ENCODE data around the gene GSTT4.
"Not testable (repeated sequence)": the region's sequence is repeated elsewhere in the genome, so short reads cannot be mapped to it uniquely, and the experiment has no call there.

Gene GSTT4

DNA sequence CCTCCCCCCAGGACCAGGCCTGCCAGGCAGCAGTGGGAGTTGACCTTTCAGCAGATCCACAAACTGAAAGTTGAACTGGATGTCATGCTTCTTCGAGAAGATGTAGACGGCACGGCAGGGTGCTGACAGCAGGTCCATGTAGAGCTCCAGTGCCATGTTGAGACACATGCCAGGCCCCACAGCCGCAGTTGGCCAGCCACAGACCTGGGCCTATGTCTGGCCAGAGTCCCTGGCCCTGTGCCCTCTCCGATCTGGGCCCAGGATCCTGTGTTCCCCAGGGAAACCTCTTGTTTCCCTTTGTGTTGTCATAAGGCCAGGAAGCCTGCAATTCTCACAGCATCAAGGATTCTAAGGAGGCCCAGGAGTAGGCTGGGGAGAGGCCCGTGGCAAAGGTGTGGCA, at the start of gene GSTT4:
Gene GSTT4 (minus strand): TSS at position 253 of the 400 bp plus-strand sequence. CDS start 97 bp downstream, at position 156.
- DNase-seq = no peak

DNA sequence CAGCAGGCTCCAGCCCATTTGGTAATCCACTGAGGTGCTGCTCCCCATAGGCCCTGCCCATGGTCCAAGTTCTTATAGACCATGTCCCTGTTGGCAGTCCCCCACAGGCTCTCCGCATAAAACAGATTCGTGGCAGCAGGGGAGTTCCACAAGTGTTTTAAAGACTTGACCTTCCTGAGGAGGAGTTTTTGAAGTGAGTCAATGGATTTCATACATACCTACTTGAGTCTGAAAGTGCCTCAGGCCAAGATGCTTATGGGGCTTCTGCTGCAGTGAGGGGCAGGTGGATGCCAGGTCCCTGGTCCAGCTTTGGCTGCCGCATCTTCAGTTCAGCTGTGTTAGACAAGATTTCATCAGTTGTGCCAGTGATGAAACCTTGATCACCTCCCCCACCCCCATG, 49.1 kb upstream of the GSTT4 start:
- DNase-seq = no peak

DNA sequence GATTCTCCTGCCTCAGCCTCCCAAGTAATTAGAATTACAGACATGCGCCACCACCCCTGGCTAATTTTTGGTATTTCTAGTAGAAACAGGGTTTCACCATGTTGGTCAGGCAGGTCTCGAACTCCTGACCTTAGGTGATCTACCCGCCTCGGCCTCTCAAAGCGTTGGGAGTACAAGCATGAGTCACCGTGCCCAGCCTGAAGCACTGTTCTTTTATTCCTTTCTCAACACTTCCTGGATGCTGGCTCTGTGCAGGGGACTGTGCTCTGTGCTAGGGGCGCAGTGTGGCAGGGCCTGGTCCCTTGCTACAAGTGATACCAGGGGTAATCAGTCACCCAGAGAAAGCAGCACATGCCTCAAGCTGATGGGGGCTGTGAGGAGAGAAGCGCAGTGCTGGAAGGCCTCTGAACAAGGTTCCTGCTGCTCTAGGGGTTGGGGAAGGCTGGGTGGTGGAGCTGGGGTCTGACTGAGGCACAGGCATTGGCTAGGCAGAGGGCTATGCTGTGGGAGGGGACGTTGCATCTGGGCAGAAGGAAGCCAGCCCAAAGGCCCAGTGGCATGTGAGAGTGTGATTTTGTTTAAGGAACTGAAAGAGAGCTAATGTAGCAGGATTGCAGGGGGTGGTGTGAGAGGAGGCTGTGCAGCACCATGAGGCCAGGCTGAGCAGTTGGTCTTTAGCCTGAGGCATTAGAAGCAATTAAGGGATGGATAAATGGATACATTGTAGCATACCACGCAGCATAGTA, 48.4 kb upstream of the GSTT4 start:
- DNase-seq = no peak

DNA sequence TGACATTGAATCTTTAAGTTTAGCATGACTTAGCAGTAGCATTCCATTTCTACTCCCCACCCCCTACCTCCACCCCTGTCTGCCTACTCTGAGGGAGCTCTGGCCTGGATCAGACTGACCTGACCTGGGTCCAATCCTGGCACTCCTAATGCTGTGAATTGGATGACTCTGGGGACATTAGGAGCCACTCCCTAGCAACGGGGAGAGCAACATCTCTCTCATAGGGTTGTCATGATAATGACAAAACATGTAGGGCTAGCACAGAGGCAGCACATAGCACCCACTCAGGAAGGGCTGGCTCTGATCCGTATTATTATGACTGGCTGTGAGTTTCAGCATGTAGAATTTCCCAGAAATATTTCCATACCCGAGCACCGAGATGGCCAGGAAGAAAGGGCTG, 46.3 kb upstream of the GSTT4 start:
- DNase-seq = no peak

DNA sequence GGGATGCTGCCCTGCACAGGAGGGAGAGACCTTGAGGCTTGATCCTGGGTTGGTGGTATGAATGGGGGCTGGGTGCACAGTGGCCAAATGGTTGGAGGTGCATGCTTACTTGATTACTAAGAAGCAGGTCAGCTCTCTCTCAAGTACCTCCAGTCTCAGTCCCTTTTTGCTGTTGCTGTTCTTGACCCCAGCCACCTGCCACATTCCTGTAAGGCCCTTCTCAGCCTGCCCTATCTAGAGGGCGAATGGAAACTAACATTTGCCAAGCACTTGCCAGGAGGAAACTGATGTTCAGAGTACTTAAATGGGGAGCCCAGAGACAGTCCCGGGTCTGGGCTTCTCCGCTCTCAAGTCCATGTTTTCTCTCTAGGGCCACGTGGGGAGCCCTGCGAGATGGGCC, 45.8 kb upstream of the GSTT4 start:
- no peak for DNase-seq

DNA sequence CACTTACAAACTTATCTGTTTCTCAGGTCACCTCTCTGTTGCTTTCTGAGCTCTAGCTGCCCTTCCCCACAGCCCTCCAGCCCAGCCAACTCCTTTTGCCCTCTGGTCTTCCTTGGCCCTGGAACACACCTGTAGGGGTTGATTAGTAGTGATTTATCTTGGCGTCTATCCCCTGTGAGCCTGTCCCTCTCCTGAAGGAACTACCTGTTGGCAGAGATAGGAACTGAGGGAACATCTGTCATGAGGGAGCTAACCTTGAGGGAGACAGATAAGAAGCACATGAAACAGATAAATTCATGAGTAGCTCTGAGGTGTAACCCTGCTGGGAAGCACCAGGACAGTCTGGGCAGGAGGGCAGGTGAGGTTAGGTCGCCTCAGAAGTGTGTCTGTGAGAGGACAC, 44.7 kb upstream of the GSTT4 start:
- no peak for DNase-seq

DNA sequence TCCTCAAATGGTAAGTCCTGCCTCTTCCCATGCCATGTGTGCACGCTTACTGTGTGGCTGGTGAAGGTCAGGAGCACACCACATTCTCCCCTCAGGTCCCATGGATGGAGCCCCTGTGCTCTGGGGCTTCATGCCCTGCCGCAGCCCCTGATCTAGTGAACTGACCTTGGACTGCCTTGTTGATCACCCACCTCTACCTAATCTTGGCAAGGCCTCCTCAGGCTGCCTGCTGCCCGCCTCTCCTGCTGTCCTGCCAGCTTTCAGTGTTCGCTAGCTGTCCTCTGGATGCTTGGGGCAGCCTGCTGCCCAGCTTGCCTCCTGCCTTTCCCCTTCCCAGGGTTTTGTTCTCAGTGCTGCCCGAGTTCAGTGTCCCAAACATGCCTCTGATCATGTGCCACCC, 44.0 kb upstream of the GSTT4 start:
- no peak for DNase-seq

DNA sequence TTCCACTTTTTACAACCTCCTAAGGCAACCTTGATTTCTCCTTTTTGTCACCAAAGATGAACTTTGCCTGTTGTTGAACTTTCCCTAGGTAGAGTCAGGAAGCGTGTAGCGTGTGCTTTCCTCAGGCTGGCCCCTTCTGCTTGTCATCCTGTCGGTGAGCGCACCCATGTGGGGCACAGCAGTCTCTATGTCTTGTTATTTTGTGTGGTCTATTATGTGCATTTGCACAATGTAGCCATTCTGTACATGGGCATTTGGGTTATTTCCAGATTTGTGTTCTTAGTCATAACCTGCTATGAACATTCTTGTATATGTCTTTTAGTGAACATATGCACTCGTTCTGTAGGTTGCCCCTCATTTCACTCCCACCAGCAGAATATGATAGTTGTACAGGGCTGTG, 40.8 kb upstream of the GSTT4 start:
- no peak for DNase-seq

DNA sequence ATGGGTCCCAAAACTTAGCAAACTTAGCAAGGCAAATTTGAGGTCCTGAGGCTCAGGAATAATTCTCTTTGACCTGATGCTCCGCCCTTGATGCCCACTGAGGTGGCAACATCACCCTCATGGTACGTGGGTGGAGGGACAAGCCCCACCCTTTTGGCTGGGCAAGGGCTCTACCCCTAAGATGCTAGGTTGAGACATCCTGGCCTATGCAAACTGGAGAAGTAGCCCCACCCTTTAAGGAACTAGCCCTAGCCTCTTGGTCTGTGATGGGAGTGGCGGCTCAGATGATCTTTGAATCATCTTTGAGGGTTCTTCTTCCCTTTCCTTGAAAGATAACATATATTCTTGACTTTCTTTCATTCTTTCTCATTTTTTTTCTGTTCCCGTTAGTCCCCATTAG, 38.7 kb upstream of the GSTT4 start:
- DNase-seq = no peak

DNA sequence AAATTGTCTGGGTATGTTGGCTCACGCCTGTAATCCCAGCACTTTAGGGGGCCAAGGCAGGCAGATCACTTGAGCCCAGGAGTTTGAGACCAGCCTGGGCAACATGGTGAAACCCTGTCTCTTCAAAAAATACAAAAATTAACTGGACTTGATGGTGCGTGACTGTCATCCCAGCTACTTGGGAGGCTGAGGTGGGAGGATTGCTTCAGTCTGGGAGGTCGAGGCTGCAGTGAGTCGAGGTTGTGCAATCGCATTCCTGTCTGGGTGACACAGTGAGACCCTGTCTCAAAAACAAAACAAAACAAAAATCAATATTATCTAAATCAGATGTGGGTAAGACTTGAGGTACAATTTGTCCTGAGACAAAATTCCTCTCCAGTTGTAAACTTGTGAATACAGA, 38.2 kb upstream of the GSTT4 start:
- DNase-seq = not testable (repeated sequence)

DNA sequence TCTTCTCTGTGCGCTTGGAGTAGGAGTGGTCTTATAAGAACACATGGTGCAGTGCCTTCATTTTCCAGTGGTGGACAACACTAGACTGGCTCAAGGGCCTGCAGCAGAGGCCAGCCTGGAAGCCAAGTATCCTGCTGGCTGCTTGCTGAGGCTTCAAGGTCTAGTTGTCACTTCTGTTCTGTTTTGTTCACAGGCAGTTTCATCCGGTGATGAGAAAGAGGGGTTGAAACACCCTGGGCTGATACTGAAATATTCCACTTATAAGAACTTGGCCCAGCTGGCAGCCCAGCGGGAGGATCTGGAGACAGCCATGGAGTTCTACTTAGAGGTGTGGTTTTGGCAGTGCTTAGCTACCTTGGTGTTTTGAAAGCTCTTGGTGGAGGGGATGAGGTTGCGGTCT, 35.7 kb upstream of the GSTT4 start:
- DNase-seq = no peak

DNA sequence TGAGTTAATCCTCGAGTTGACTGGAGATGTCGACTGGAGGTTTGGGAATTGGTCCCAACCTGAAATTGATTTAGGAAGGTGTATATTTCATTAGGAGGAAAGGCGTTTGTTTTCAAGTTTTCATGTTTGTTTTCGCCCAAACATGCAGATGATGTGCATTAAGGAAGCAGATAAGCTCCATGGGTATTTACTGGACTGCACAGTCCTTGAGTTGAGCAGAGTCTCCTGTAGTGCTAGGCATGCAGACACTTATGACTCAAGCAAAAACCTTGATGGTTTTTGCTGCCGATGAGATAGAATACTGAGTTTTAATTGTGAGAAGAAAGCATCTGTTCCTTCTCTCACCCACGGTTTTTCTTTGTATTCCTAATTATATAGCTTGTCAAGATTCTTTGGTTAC, 33.8 kb upstream of the GSTT4 start:
- DNase-seq = no peak

DNA sequence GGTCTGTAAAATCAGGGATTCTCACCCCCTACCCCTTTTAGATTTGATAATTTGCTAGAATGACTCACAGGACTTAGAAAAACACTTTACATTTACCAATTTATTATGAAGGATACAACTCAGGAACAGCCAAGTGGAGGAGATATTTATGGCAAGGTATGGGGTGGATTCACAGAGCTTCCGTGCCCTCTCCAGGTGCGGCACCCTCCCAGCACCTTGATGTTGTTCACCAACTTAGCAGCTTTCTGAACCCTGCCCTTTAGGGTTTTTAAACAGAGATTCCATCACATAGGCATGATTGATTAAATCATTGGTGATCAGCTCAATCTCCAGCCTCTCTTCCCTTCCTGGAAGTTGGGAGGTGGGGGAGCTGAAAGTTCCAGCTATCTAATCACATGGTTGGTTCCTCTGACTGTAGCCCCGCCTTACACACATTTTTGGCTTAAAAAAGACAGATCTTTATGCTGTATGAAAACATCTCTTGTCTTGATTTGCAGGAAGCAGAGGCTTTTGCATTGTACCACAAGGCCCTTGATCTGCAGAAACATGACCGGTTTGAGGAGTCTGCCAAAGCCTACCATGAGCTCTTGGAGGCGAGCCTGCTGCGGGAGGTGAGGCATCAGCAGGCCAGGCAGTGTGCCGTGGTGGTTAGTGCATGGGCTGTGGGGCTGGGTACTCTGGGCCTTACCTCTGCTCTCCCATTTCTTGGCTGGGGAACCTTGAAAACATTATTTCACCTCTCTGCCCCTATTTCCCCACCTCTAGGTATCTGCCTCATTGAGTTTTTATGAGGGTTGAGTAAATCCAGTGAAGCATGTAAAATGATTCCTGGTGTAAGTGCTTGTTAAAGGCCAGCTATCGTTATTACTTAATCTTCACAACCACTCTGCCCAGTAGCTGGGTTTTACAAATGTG, 32.9 kb upstream of the GSTT4 start:
- no peak for DNase-seq

DNA sequence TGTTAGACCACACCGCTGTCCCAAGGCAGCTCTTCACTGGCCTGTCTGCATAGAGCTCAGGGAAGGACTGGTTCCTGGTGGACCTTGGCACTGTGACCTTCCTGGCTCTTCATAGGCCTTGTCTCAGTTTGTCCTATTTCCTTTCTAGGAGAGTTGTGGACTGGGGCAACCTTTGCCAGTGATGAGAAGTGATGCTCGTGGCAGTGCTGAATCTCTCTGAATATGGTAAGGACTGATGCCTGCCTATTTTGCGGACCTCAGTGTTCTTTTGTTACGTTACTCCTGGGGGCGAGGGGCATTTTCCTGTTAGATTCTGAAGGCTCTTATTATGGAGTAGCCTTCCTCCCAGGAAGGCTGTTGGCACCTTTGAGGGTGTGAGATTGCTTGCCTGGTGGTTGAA, 30.0 kb upstream of the GSTT4 start:
- no peak for DNase-seq

DNA sequence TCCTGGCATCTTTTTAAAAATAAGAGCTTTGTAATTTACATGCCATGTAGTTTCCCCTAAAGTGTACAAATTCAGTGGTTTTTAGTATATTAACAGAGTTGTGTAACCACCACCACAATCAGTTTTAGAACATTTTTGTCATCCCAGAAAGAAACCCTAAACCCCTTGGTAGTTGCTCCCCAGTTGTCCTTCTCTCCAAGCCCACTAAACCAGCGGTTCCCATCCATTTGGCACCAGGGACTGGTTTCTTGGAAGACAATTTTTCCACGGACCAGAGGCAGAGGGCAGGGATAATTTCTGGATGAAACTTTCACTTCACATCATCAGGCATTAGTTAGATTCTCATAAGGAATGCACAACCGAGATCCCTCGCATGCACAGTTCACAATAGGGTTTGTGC, 28.5 kb upstream of the GSTT4 start:
- no peak for DNase-seq

DNA sequence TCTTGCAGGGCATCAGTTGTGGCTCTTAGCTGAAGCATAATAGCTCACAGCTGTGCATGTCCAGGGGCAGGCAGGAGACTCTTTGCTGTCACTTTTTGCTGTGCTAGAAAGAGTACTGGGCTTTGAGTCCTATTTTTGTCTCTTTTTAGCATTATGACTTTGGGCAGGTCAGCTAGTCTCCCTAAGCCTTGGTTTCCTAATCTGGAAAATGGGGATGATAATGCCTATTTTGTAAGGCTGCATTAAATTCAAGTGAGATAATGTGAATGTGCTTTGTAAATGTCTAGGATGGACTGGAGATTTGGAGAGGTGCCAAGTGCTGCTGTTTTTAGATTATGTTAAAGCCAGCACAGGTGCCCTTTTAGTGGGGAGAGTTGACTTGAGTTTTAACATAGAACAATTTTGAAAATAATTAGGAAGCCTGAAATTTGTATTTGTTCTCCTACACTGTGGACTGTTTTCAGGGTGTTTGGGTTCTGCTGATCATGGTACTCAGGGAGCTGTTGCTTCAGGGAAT, 25.0 kb upstream of the GSTT4 start:
- DNase-seq = no peak

DNA sequence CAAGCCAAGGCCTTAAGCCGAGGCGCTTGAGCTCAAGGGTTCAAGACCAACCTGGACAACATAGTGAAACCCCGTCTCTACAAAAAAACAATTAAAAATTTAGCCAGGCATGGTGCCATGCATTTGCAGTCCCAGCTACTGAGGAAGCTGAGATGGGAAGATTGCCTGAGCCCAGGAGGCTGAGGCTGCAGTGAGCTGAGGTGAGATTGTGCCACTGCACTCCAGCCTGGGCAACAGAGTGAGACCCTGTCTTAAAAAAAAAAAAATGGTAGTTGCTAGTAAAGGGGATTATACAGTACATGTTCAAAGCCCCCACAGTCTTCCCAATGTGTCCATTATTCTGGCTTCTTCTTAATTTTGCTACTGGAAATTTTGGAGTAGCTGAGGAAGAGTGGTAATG, 24.1 kb upstream of the GSTT4 start:
- no peak for DNase-seq

DNA sequence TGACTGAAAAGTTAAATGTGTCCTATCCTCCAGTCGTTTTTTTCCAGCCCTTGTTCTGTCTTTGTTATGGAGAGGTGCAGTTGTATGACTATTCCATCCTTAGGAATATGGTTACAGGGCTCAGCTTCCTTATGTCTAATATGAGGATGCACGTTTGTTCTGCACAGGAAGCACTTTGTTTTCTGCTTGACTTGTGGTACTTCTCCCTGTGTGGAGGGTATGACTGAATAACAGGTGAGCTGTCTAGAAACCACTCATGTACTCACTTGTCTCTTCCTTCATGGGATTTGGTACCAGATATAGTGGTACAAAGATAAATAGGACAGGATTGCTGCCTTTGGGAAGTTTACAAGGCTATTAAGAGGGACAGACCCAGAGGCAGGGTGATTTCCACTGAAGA, 23.3 kb upstream of the GSTT4 start:
- peak in 1 of 2 donors; percentile 11 for DNase-seq

DNA sequence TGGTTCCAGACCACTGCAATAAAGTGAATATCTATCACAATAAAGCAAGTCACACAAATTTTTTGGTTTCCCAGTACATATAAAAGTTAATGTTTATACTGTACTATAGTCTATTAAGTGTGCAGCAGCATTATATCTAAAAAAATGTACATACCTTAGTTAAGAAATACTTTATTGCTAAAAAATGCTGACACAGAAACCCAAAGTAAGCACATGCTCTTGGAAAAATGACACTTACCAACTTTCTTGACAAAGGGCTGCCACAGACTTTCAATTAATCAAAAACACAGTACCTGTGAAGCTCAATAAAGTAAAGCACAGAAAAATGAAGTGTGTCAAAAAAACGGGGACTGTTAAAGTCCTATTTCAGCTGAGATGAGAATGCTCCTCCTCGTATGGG, 22.7 kb upstream of the GSTT4 start:
- no peak for DNase-seq

DNA sequence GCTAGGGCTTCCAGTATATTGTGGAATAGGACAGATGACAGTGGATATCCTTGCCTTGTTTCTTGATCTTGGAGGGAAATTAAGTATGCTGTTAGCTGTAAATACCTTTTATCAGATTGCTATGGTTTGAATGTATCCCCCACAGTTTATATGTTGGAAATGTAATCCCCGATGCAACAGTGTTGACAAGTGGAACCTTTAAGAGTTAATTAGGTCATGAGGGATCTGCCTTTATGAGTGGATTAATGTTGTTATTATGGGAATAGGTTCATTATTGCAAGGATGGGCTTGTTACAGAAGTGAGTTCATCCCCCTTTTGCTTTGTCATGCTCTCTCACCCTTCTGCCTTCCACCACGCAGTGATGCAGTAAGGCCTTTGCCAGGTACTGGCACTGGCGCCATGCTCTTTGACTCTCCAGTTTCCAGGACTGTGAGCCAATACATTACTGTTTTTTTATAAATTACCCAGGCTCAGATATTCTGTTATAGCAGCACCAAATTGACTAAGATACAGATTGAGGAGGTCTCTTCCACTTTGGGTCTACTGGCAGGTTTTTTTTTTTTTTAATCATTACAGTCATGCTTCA, 22.2 kb upstream of the GSTT4 start:
- DNase-seq = no peak

DNA sequence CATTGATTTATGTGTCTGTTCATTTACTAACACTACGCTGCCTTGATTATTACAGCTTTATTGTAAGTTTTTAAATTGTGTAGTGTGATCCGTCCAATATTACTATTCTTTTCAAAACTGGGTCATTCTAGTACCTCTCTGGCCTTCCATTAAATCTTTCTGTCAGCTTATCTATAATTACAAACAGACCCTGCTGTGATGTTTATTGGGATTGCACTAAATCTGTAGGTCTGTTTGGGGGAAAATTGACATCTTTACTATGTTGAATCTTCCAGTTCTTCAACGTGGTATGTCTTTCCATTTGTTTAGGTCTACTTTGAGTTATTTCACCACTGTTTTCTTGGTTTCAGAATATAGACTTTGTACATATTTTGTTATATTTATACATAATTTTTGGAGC, 21.5 kb upstream of the GSTT4 start:
- no peak for DNase-seq

DNA sequence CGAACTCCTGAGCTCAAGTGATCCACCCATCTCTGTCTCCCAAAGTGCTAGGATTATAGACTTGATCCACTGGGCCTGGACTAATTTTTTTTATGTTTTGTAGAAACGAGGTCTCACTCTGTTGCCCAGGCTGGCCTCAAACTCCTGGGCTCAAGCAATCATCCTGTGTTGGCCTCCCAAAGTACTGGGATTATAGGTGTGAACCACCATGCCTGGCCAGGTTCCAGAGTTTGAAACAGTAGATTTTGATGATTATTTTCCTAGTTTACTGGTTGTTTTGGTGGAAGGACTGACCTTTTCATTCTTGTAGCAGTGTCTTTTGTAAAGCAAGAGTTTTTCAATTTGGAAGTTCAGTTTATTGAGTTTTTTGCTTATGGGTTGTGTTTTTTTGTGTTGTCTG, 20.8 kb upstream of the GSTT4 start:
- no peak for DNase-seq

DNA sequence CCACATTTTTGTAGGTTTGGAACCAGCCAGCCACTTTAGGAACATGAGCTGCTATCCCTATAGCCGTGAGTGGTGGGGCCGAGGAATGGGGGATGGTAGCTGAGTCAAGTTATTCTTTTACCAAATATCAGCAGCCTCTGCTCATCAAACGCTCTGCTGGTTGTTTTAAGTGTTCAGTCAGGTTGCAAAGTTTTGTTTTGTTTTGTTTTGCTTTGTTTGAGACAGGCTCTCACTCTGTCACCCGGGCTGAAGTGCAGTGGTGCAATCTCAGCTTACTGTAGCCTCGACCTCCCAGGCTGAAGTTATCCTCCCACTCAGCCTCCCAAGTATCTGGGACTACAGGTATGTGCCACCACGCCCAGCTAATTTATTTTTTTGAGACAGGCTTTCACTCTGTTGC, 20.2 kb upstream of the GSTT4 start:
- no peak for DNase-seq

DNA sequence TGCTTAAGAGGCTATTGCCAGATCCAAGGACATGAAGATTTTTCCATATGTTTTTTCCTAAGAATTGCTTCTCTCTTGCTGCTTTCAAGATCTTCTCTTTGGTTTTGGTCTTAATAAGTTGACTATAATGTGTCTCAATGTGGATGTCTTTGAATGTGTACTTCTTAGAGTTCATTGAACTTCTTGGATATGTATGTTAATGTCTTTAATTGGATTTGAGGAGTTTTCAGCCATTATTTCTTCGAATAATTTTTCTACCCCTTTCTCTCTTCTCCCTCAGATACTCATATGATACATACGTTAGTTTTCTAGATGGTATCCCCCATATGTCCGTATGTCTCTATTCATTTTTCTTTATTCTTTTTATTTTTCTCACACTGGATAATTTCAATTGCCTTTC, 19.1 kb upstream of the GSTT4 start:
- DNase-seq = no peak
